ENCODE results near the gene RDM1.

- TF ChIP-seq CTCF (IDR thresholded peaks at IDR 0.05) (no peak), EP300 (IDR thresholded peaks at IDR 0.05) (no peak), POLR2A (IDR thresholded peaks at IDR 0.05) (no peak)
Measured at GRCh38 chr17:35900280-35900679, 30.3 kb downstream of the RDM1 start.
